H1 (cell line): ENCODE measurements around the gene COL4A1. TPM values are rescaled to one million over a fixed set of nuclear protein-coding genes. Genes with fewer than 3 reads are reported as not detected.

Source experiments
- CTCF ChIA-PET: fragments of 300-600 bp; sonication (Branson Sonifier 250); formaldehyde crosslinking; loops from one replicate; lab custom pipeline; 2021; ENCODE audit not compliant: partially characterized antibody; lab: Charles Lee
- POLR2A ChIA-PET: fragments of 300-600 bp; sonication (Branson Sonifier 250); formaldehyde crosslinking; loops from one replicate; lab custom pipeline; 2021; ENCODE audit warnings: inconsistent platforms; ENCODE audit not compliant: partially characterized antibody; lab: Charles Lee
- DNase-seq, 2 experiments: peaks; one replicate each; pipeline versions ENCODE4 v3.0.0 to v3.0.0-alpha.2; 2010 to 2022; ENCODE audit warnings: low spot score in 2 of 2, low read depth in 1 of 2, mixed read lengths in 1 of 2
- FAIRE-seq: peaks from 2 replicates; lab custom pipeline; 2011; peaks lifted over from hg19 to GRCh38; lab: Jason Lieb, UNC
- H2AFZ ChIP-seq: 2 replicates; pipeline ENCODE4 v1.8.1; 2012; ENCODE audit warnings: low read length, inconsistent platforms
- H2AK5ac ChIP-seq: 2 replicates; pipeline ENCODE4 v1.6.1; 2013; ENCODE audit warnings: low read depth, low read length
- H2BK120ac ChIP-seq: replicated peaks from 2 replicates; pipeline ENCODE3; 2013; ENCODE audit warnings: low read depth, low read length, inconsistent platforms
- H2BK12ac ChIP-seq: 2 replicates; pipeline ENCODE4 v1.6.1; 2013; ENCODE audit warnings: low read depth, low read length
- H2BK15ac ChIP-seq: 2 replicates; pipeline ENCODE4 v1.6.1; 2013; ENCODE audit warnings: low read length
- H2BK20ac ChIP-seq: 2 replicates; pipeline ENCODE4 v1.6.1; 2013; ENCODE audit warnings: low read length
- H2BK5ac ChIP-seq: 2 replicates; pipeline ENCODE4 v1.6.1; 2013; ENCODE audit warnings: low read depth, low read length
- H3K14ac ChIP-seq: 2 replicates; pipeline ENCODE4 v1.6.1; 2013; ENCODE audit warnings: inconsistent platforms; ENCODE audit not compliant: insufficient read length
- H3K18ac ChIP-seq: 2 replicates; pipeline ENCODE4 v1.6.1; 2013; ENCODE audit warnings: low read length; ENCODE audit errors: extremely low read depth
- H3K23ac ChIP-seq: 2 replicates; pipeline ENCODE4 v1.6.1; 2013; ENCODE audit warnings: inconsistent platforms; ENCODE audit not compliant: insufficient read length
- H3K23me2 ChIP-seq: 2 replicates; pipeline ENCODE4 v1.6.1; 2013; ENCODE audit warnings: low read depth, low read length
- H3K27ac ChIP-seq: 2 replicates; pipeline ENCODE4 v1.6.1; 2011; ENCODE audit warnings: low read depth, low read length, inconsistent platforms
- H3K27me3 ChIP-seq, 4 experiments: replicated peaks in 1 of 4; 1 replicate in 1 of 4; 2 replicates in 3 of 4; pipeline versions ENCODE4 v1.6.1 to v1.8.1; 2011 to 2013; ENCODE audit warnings: low read length in 3 of 4, mild to moderate bottlenecking in 3 of 4, inconsistent platforms in 2 of 4, mixed read lengths in 2 of 4, moderate library complexity in 1 of 4; ENCODE audit not compliant: control insufficient read depth in 3 of 4, insufficient read depth in 3 of 4; ENCODE audit errors: extremely low read depth in 1 of 4
- H3K36me3 ChIP-seq, 4 experiments: 2 replicates each; pipeline versions ENCODE4 v1.6.1 to v1.8.1; 2011 to 2013; ENCODE audit warnings: mild to moderate bottlenecking in 4 of 4, low read length in 3 of 4, moderate library complexity in 2 of 4, control low read depth in 1 of 4, inconsistent platforms in 1 of 4; ENCODE audit not compliant: insufficient read depth in 4 of 4, control insufficient read depth in 2 of 4
- H3K4ac ChIP-seq: replicated peaks from 2 replicates; pipeline ENCODE3; 2013; ENCODE audit warnings: low read length, low read depth, mixed read lengths, inconsistent platforms; ENCODE audit not compliant: insufficient read length
- H3K4me1 ChIP-seq, 4 experiments: replicated peaks in 1 of 4; 1 replicate in 1 of 4; 2 replicates in 3 of 4; pipeline versions ENCODE4 v1.6.1 to v1.8.1; 2011 to 2013; ENCODE audit warnings: low read length in 3 of 4, inconsistent platforms in 2 of 4, mixed read lengths in 1 of 4; ENCODE audit not compliant: insufficient read depth in 4 of 4, control insufficient read depth in 3 of 4
- H3K4me2 ChIP-seq, 2 experiments: 2 replicates each; pipeline versions ENCODE4 v1.6.1 to v1.8.1; 2011 to 2013; ENCODE audit warnings: low read depth in 2 of 2, low read length in 2 of 2, control low read depth in 1 of 2, inconsistent platforms in 1 of 2, mild to moderate bottlenecking in 1 of 2; ENCODE audit not compliant: insufficient read depth in 1 of 2
- H3K4me3 ChIP-seq, 4 experiments: fragments of 200-600, 300-600 bp in 1 of 4; sonication (generic), shearing (Covaris generic), sonication (Bioruptor Twin) in 1 of 4; 2 replicates each; pipeline versions ENCODE4 v1.5.1 to v1.8.1; 2011 to 2016; ENCODE audit warnings: low read length in 4 of 4, low read depth in 3 of 4, control low read depth in 2 of 4, inconsistent platforms in 2 of 4, mild to moderate bottlenecking in 2 of 4, mixed read lengths in 1 of 4, moderate library complexity in 1 of 4; ENCODE audit not compliant: insufficient read depth in 2 of 4; ENCODE audit errors: extremely low read depth in 1 of 4
- H3K56ac ChIP-seq: replicated peaks from 2 replicates; pipeline ENCODE3; 2013; ENCODE audit warnings: low read depth, mild to moderate bottlenecking, mixed read lengths, low read length, inconsistent platforms; ENCODE audit not compliant: insufficient read length
- H3K79me1 ChIP-seq: 2 replicates; pipeline ENCODE4 v1.6.1; 2013; ENCODE audit warnings: low read depth, low read length, control low read depth
- H3K79me2 ChIP-seq, 2 experiments: 2 replicates each; pipeline versions ENCODE4 v1.6.1 to v1.8.1; 2012 to 2013; ENCODE audit warnings: low read length in 2 of 2, mild to moderate bottlenecking in 2 of 2, inconsistent platforms in 1 of 2; ENCODE audit not compliant: insufficient read depth in 2 of 2, control insufficient read depth in 1 of 2
- H3K9ac ChIP-seq, 4 experiments: replicated peaks in 1 of 4; 1 replicate in 1 of 4; 2 replicates in 3 of 4; pipeline versions ENCODE4 v1.6.1 to v1.8.1; 2011 to 2013; ENCODE audit warnings: low read depth in 3 of 4, low read length in 3 of 4, control low read depth in 2 of 4, mild to moderate bottlenecking in 2 of 4, moderate library complexity in 2 of 4, inconsistent platforms in 1 of 4; ENCODE audit errors: extremely low read depth in 1 of 4
- H3K9me3 ChIP-seq, 2 experiments: 2 replicates each; pipeline versions ENCODE4 v1.6.1 to v1.8.1; 2012 to 2013; ENCODE audit warnings: mild to moderate bottlenecking in 2 of 2, moderate library complexity in 2 of 2, control low read depth in 1 of 2, inconsistent platforms in 1 of 2, low read depth in 1 of 2, low read length in 1 of 2, mixed read lengths in 1 of 2; ENCODE audit not compliant: insufficient read depth in 2 of 2
- H4K20me1 ChIP-seq, 2 experiments: replicated peaks in 1 of 2; 2 replicates each; pipeline versions ENCODE3 to v1.8.1; 2011 to 2013; ENCODE audit warnings: inconsistent platforms in 2 of 2, low read length in 2 of 2, mild to moderate bottlenecking in 1 of 2; ENCODE audit not compliant: insufficient read depth in 2 of 2, control insufficient read depth in 1 of 2
- H4K5ac ChIP-seq: 2 replicates; pipeline ENCODE4 v1.6.1; 2013; ENCODE audit warnings: low read length, low read depth, mixed read lengths, inconsistent platforms; ENCODE audit not compliant: insufficient read length
- H4K8ac ChIP-seq: 2 replicates; pipeline ENCODE4 v1.8.0; 2013; ENCODE audit warnings: mild to moderate bottlenecking, moderate library complexity, low read length, inconsistent platforms; ENCODE audit not compliant: insufficient read depth; ENCODE audit errors: extremely low read depth
- H4K91ac ChIP-seq: replicated peaks from 2 replicates; pipeline ENCODE3; 2013; ENCODE audit warnings: low read length, mixed read lengths, inconsistent platforms; ENCODE audit not compliant: insufficient read length
- BRCA1 ChIP-seq: IDR thresholded peaks from 2 replicates; pipeline ENCODE4 v1.6.1; 2012; ENCODE audit warnings: low read depth, low read length, improper control_type of control experiment
- CBX8 ChIP-seq: fragments of 300-800, 300-1000 bp; sonication (generic); IDR thresholded peaks from 2 replicates; pipeline ENCODE4 v1.7.1; 2016; ENCODE audit warnings: low read depth, low read length, borderline replicate concordance
- CEBPB ChIP-seq: IDR thresholded peaks from 2 replicates; pipeline ENCODE4 v1.6.1; 2012; ENCODE audit warnings: low read depth, low read length
- EZH2 ChIP-seq: fragments of 200-600 bp; sonication (generic); IDR thresholded peaks from 2 replicates; pipeline ENCODE4 v1.7.1; 2012; ENCODE audit warnings: low read depth, mild to moderate bottlenecking, moderate library complexity, low read length, inconsistent platforms; ENCODE audit not compliant: severe bottlenecking
- JUN ChIP-seq: IDR thresholded peaks from 2 replicates; pipeline ENCODE4 v1.6.1; 2011; ENCODE audit warnings: low read depth, mild to moderate bottlenecking, improper control_type of control experiment, low read length
- JUND ChIP-seq: IDR thresholded peaks from 2 replicates; pipeline ENCODE4 v1.6.1; 2011; ENCODE audit warnings: mild to moderate bottlenecking, improper control_type of control experiment, low read length
- MAFK ChIP-seq: IDR thresholded peaks from 2 replicates; pipeline ENCODE4 v1.6.1; 2012; ENCODE audit warnings: low read depth, mild to moderate bottlenecking, improper control_type of control experiment, low read length
- MAX ChIP-seq: IDR thresholded peaks from 2 replicates; pipeline ENCODE4 v1.6.1; 2012; ENCODE audit warnings: inconsistent platforms
- NANOG ChIP-seq: IDR thresholded peaks from 2 replicates; pipeline ENCODE4 v1.6.1; 2011; ENCODE audit warnings: low read length, low read depth, mild to moderate bottlenecking, inconsistent platforms; ENCODE audit not compliant: insufficient read depth, poor library complexity, severe bottlenecking
- SIRT6 ChIP-seq: IDR thresholded peaks from one replicate; pipeline ENCODE4 v1.7.1; 2012; ENCODE audit warnings: low read length, inconsistent platforms
- WGBS, 2 experiments: shearing (Covaris generic) in 1 of 2; methylation state at CpG; one replicate each; pipeline versions ENCODE4 v1.1.6 to v1.1.7; 2013 to 2015; ENCODE audit warnings: low lambda C conversion rate in 2 of 2, mixed read lengths in 2 of 2, inconsistent platforms in 1 of 2, low coverage in 1 of 2, missing lambda C conversion rate in 1 of 2; ENCODE audit not compliant: insufficient replicate concordance in 2 of 2, insufficient coverage in 1 of 2, insufficient read length in 1 of 2; ENCODE audit errors: extremely low coverage in 1 of 2, missing lambda C conversion rate in 1 of 2; 5-methylcytosine and 5-hydroxymethylcytosine counted together
- polyA plus RNA-seq, 7 experiments: library from polyadenylated mRNA; depleted of rRNA in 3 of 7; stranded (reverse) in 5 of 7; unstranded in 2 of 7; fragments of >200 nt in 5 of 7; fragments of 200-250 nt in 2 of 7; gene quantifications; 1 replicate in 5 of 7; 2 replicates in 1 of 7; 4 replicates in 1 of 7; pipeline versions ENCODE4 v1.2.1 to v1.2.3, GENCODE V29; 2011 to 2013; ENCODE audit warnings: missing spikeins in 2 of 7, mixed read lengths in 2 of 7
- total RNA-seq: library from RNA; stranded (reverse); fragmentation: NEBNext Ultra II Directional; extraction: Animal tissue kit (Norgen Biotek cat#: 25700); gene quantifications from 2 replicates; pipeline ENCODE4 v1.2.1, GENCODE V29; 2021

Gene COL4A1
- total and polyA plus RNA-seq, 2 of the 8 experiments (the other 6 are each of a cell fraction or from before 2014, with no cell fraction given) = 30.7 to 82.0 TPM

- H4K8ac ChIP-seq = no peak overlapping the region
- DNase-seq (no peak), FAIRE-seq (no peak)
- no peak overlapping the region for H3K4ac ChIP-seq
- POLR2A ChIA-PET = interaction anchor here (1.4 to 1.6 kb wide), 2 partner anchors 14 to 21 kb away, joined by 4 to 7 read pairs; no protein-coding TSS in a partner anchor
- H4K5ac ChIP-seq = no peak overlapping the region
- H2AFZ ChIP-seq = no peak overlapping the region
- H3K18ac ChIP-seq = no peak overlapping the region
- H3K4me3 ChIP-seq = no peak overlapping the region
- H3K36me3 ChIP-seq = no peaks in the 10 kb centered on the region; a peak in 1 of 8 replicates
- no peak overlapping the region for H3K27ac ChIP-seq
- no peak overlapping the region for H3K23ac ChIP-seq
- no peak overlapping the region for H3K4me2 ChIP-seq
- H3K23me2 ChIP-seq = no peaks in the 10 kb centered on the region
- no peak overlapping the region for H2BK20ac ChIP-seq
- H2AK5ac ChIP-seq = 0 out of 2 replicates have a peak overlapping the region, but pooled peaks have one; percentile 18
- H4K91ac ChIP-seq = no peak overlapping the region
- TF ChIP-seq CEBPB (no peak), EZH2 (no peak), JUN (no peak), CBX8 (no peak), SIRT6 (no peak), MAFK (no peak), BRCA1 (no peak), NANOG (no peak), JUND (no peak), MAX (no peak)
- 0 out of 2 replicates have a peak, but pooled peaks cover 3% of the 10 kb centered on the region for H3K79me1 ChIP-seq
- H3K79me2 ChIP-seq = no peaks in the 10 kb centered on the region
- H2BK5ac ChIP-seq = no peak overlapping the region
- H3K9ac ChIP-seq = no peak overlapping the region
- peaks cover 0 to 2% of the 10 kb centered on the region in 2 experiments for H4K20me1 ChIP-seq
- no peak overlapping the region for H2BK15ac ChIP-seq
- peaks cover 8 to 18% (median 11%) of the 10 kb centered on the region in 4 experiments for H3K4me1 ChIP-seq
- no peak overlapping the region for H3K14ac ChIP-seq
- H2BK12ac ChIP-seq = no peak overlapping the region
- no peak overlapping the region for H2BK120ac ChIP-seq
- H3K56ac ChIP-seq = no peak overlapping the region
- WGBS, 2 experiments = 88% methylated on average over 18 of the region's 21 CpGs; no CpG with 5 or more reads in 1 of the 2 experiments
- CTCF ChIA-PET = interaction anchor here (0.8 to 1.8 kb wide), 3 partner anchors 8 to 33 kb away, joined by 3 to 4 read pairs (median 4); no protein-coding TSS in a partner anchor
- no peaks in the 10 kb centered on the region for H3K9me3 ChIP-seq
- no peaks in the 10 kb centered on the region for H3K27me3 ChIP-seq
Observed at GRCh38 chr13:110329798-110330461, 23.0 kb upstream of the COL4A1 start.
